Stimulated activated CD4-positive, alpha-beta T cell treated with anti-CD3 and anti-CD28 coated beads, TNF-alpha, amount 100 ng/mL, for 1 hour (primary cell): ENCODE results near the gene SPATS2.
"Not testable (repeated sequence)": the region's sequence is repeated elsewhere in the genome, so short reads cannot be mapped to it uniquely, and the experiment has no call there.

Source experiments
- DNase-seq, 3 donors: peaks; one replicate each; pipeline ENCODE4 v3.0.0-alpha.2; 2020; ENCODE audit warnings: low read depth in 3 of 3, low spot score in 1 of 3

SPATS2 gene

GRCh38 chr12:49367381-49368239 is at the start of gene SPATS2:
Gene SPATS2, plus strand, starts transcription at chr12:49367462. Its CDS starts 93,551 bp downstream, at chr12:49461013.
- peak in 1 of 3 donors; percentile 44 for DNase-seq

DNA sequence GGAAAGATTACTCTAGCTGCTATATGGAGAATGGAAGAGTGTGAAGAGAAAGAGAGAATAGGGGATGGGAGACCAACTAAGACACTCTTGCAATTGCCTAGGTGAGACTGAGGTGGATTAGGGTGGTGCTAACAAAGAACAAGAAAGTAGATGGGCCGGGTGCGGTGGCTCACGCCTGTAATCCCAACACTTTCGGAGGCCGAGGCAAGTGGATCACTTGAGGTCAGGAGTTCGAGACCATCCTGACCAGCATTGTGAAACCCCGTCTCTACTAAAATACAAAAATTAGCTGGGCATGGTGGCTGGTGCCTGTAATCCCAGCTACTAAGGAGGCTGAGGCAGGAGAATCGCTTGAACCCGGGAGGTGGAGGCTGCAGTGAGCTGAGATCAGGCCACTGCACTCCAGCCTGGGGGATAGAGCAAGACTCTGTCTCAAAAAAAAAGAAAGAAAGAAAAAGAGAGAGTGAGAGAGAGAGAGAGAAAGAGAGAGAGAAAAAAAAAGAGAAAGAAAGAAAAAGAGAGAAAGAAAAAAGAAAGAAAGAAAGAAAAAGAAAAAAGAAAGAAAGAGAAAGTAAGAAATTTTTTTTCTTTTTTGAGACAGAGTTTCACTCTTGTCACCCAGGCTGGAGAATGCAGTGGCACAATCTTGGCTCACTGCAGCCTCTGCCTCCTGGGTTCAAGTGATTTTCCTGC is 46.7 kb upstream of the SPATS2 start:
- not testable (repeated sequence) for DNase-seq

DNA sequence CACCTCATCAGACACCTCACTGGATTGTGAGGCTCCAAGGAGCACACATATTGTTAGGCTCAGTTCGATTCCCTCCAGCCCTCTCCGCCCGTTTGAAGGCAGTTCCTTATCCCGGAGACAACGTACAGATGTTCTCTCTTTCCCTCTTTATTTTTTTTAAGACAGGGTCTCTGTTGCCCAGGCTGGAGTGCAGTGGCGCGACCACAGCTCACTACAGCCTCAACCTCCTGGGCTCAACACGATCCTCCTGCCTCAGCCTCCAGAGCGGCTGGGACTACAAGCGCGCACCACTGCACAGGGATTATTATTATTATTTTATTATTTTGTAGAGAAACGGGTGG is 44.9 kb upstream of the SPATS2 start:
- no peak for DNase-seq

DNA sequence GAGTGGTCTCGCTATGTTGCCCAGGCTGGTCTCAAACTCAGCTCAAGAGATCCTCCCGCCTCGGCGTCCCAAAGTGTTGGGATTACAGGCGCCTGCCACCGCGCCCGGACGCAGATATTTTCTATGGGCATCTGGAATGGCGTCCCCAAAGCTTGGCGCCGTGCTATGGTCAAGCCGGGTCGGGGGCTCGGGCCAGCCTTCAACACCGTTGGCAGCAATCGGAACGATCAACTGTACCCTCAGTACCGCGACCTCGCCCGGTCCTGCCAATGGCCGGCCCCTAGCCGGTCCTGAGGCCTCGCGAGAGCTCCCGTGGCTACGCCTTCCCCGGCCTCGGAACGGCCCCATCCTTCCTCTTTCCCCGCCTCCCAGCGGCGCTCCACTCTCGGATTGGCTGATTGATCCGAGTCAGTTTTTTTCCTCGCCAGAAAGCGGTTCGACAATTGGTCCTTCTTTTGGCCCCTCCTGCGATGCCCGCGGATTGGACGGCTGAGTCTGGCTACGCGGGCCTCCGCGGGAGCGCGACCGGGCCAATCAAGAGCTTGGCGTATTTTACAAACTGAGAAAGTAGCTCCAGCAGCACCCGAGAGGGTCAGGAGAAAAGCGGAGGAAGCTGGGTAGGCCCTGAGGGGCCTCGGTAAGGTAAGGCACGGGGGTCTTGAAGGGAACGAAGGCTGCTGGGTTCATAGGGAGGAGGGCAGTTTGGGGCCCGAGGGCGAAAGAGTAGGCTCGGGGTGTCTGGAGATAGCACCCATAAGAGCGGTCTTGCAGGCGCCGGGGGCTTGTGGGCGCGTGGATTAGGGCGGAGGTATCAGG is 44.3 kb upstream of the SPATS2 start, which contains the start of gene TROAP:
TROAP (plus strand) TSS at position 548 of the 816 bp plus-strand sequence. CDS start 354 bp downstream, outside the sequence.
- peak; percentile 85 to 92 (median 91) for DNase-seq

GRCh38 chr12:49323524-49324097 is 43.7 kb upstream of the SPATS2 start:
- DNase-seq = no peak

- no peak for DNase-seq
These were observed 41.7 kb upstream of the SPATS2 start for GRCh38 chr12:49325606-49326005.

- DNase-seq = no peak
These were observed 39.9 kb upstream of the SPATS2 start for GRCh38 chr12:49327368-49327767.

GRCh38 chr12:49327887-49328286 is 39.4 kb upstream of the SPATS2 start:
- no peak for DNase-seq

GRCh38 chr12:49328816-49329215 is 38.4 kb upstream of the SPATS2 start:
- no peak for DNase-seq

DNA sequence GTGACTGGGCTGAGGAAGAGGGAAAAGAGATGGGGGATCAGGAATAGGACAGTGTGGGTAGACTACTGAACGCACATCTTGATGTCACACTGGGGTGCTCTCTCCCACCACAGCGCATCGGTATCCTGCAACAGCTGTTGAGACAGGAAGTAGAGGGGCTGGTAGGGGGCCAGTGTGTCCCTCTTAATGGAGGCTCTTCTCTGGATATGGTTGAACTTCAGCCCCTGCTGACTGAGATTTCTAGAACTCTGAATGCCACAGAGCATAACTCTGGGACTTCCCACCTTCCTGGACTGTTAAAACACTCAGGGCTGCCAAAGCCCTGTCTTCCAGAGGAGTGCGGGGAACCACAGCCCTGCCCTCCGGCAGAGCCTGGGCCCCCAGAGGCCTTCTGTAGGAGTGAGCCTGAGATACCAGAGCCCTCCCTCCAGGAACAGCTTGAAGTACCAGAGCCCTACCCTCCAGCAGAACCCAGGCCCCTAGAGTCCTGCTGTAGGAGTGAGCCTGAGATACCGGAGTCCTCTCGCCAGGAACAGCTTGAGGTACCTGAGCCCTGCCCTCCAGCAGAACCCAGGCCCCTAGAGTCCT is 37.1 kb upstream of the SPATS2 start:
- DNase-seq = no peak

GRCh38 chr12:49330631-49331379 is 36.5 kb upstream of the SPATS2 start:
- DNase-seq = no peak

- no peak for DNase-seq
These were observed 35.7 kb upstream of the SPATS2 start for GRCh38 chr12:49331380-49332222.

GRCh38 chr12:49332441-49332861 is 34.8 kb upstream of the SPATS2 start:
- DNase-seq = no peak

GRCh38 chr12:49332891-49333371 is 34.3 kb upstream of the SPATS2 start:
- no peak for DNase-seq

GRCh38 chr12:49333778-49334177 is 33.5 kb upstream of the SPATS2 start:
- not testable (repeated sequence) for DNase-seq

DNA sequence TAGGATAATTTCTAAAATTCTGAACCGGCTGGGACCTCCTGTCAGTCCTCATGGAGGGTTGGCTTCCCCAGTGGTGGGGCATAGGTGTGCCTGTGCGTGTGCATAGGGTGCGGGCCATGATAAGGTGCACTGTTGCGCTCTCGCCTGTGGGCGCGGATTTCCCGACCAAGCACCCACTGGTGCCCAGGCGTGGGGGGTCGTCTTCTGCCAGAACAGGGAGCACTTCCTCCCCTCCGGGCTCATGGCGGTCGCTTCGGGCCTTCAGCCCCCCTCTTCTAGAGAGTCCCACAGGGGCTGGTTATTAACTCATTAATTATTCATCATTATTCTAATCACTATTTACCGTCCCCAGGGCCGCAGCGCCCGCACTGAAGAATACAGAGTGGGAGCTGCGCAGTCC is 33.0 kb upstream of the SPATS2 start:
- no peak for DNase-seq

- DNase-seq = no peak
These were observed 32.6 kb upstream of the SPATS2 start for GRCh38 chr12:49334681-49335080.

DNA sequence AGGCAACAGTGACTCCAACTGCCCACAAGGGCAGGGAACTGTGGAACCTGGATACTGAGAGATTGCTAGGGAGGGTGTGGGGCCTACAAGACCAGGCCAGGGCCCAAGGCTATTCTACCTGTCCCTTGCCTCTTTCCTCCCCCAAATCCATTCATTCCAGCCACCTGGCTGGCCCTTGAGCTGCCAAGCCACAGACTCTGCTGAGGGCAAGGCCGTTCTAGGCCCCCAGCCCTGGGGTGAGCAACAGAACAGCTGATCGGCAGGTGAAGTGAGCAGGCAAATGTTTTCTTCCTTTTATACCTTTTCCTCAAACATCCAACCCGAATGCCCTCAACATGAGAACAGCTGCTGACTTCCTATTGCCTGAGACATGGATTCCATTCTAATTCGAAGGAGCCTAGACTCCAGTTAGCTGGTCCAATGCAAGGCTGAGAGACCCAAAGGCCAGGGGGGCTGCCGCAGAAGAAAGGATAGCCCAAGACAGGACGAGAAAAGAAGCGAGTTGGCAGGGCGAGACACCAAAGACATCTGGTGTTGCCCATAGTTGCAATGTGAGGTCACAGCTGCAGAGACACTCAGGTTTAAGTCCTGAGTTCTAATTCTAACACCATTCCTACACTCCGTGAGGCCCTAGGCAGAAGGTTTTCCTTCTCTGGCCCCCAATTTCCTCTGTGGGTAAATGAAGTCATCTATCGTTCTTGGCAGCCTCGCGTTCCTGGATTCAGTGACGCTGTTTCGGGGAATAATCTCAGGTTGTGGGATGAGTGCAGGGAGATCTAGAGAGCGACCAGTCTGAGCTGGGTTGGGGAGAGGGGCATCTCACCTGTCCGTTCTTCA is 31.9 kb upstream of the SPATS2 start:
- no peak for DNase-seq
